GM12891 (cell line): ENCODE measurements around the gene NT5C3B.

Source experiments
- POLR2A ChIP-seq: IDR thresholded peaks from 2 replicates; pipeline ENCODE4 v1.6.1; 2011; ENCODE audit warnings: low read depth, low read length, control low read depth
- TAF1 ChIP-seq: IDR thresholded peaks from 2 replicates; pipeline ENCODE4 v1.6.1; 2011; ENCODE audit warnings: low read depth, low read length, control low read depth

- TF ChIP-seq TAF1 (no peak), POLR2A (no peak)
These were observed 49.0 kb downstream of the NT5C3B start for GRCh38 chr17:41787021-41787418.
